ENCODE results near the gene PPP3CB. TPM values are rescaled to one million over a fixed set of nuclear protein-coding genes. Genes with fewer than 3 reads are reported as not detected.
"Not testable (repeated sequence)": the region's sequence is repeated elsewhere in the genome, so short reads cannot be mapped to it uniquely, and the experiment has no call there.

PPP3CB gene
- polyA plus RNA-seq, 4 donors = 21.3 to 43.7 (median 24.9) TPM

DNA sequence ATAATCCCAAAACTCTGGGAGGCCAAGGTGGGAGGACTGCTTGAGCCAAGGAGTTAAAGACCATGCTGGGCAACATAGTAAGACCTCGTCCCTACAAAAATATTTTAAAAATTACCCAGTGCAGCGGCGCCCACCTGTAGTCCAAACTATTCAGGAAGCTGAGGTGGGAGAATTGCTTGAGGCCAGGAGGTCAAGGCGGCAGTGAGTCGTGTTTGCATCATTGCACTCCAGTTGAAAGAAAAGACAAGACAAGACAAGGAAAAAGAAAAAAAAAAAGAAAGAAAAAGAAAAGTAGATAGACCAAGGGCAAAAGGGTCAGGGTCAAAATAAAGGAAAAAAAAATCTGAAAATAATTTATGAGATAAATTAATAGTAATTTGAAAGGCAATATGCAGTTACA, 87.8 kb downstream of the PPP3CB start:
- FAIRE-seq = no peak
- H3K36me3 ChIP-seq (ENCODE audit: control insufficient read depth in 3 of 3, insufficient read depth in 2 of 3, low read depth in 1 of 3, low read length in 3 of 3) = peaks cover 0 to 7% (median 0%) of the 10 kb centered on the region in 3 donors
- H3K9me3 ChIP-seq (ENCODE audit: control insufficient read depth in 2 of 2, insufficient read depth in 1 of 2, low read depth in 1 of 2, low read length in 1 of 2) = no peaks in the 10 kb centered on the region
- H3K27me3 ChIP-seq (ENCODE audit: control insufficient read depth in 3 of 3, insufficient read depth in 3 of 3, low read length in 3 of 3) = no peaks in the 10 kb centered on the region
- WGBS, 3 donors = 95 to 96% (median 96%) methylated on average over 5 of the region's 5 CpGs
- no peak overlapping the region for H3K4me3 ChIP-seq (ENCODE audit: low read depth in 1 of 3, low read length in 3 of 3)
- no peak for DNase-seq
- no peak overlapping the region for H3K27ac ChIP-seq (ENCODE audit: low read depth in 1 of 3, low read length in 2 of 3)
- peaks cover 0 to 5% (median 0%) of the 10 kb centered on the region in 3 donors for H3K4me1 ChIP-seq (ENCODE audit: control insufficient read depth in 3 of 3, insufficient read depth in 2 of 3, low read depth in 1 of 3, low read length in 2 of 3)

DNA sequence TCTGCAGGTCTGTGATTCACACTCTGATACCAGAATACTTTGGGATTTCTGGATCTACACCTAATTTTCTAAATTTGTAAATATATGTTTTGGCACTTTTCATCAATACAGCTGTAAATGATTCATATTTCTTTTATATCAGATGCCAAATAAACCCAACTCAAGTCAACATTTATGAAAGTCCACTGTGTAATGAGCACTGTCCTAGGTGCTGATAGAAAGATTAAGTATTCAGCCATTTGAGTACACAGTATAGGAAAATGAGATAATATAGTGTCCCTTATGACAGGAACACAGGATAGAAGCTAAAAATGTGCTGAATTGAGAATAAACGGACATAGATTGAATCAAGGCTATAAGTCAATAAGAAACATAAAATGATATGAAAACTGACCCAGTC, 88.3 kb downstream of the PPP3CB start:
- Histone ChIP-seq H3K4me1 (ENCODE audit: control insufficient read depth in 3 of 3, insufficient read depth in 2 of 3, low read depth in 1 of 3, low read length in 2 of 3) (no peaks in the 10 kb centered on the region), H3K4me3 (ENCODE audit: low read depth in 1 of 3, low read length in 3 of 3) (no peak overlapping the region), H3K27ac (ENCODE audit: low read depth in 1 of 3, low read length in 2 of 3) (no peak overlapping the region), H3K27me3 (ENCODE audit: control insufficient read depth in 3 of 3, insufficient read depth in 3 of 3, low read length in 3 of 3) (no peaks in the 10 kb centered on the region), H3K36me3 (ENCODE audit: control insufficient read depth in 3 of 3, insufficient read depth in 2 of 3, low read depth in 1 of 3, low read length in 3 of 3) (peaks cover 0 to 7% (median 0%) of the 10 kb centered on the region in 3 donors), H3K9me3 (ENCODE audit: control insufficient read depth in 2 of 2, insufficient read depth in 1 of 2, low read depth in 1 of 2, low read length in 1 of 2) (no peaks in the 10 kb centered on the region)
- FAIRE-seq = no peak
- 85 to 97% (median 94%) methylated on average over 1 of the region's 1 CpG for WGBS, 3 donors
- no peak for DNase-seq

DNA sequence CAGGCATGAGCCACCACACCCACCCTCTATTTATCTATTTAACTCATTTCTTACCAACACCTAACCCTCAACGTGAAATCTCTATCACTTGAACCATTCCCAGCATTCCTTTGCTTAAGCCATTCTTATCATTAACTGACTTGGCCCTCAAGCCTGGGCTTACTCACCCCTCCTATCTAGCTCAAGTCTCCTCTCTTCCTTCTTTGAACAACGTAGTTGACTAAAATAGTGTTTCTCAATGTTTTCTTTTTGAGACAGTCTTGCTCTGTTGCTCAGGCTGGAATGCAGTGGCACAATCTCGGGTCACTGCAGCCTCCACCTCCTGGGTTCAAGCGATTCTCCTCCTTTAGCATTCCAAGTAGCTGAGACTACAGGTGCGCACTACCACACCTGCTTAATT, 89.0 kb downstream of the PPP3CB start:
- H3K27ac ChIP-seq (ENCODE audit: low read depth in 1 of 3, low read length in 2 of 3) = no peak overlapping the region
- no peak overlapping the region for H3K4me3 ChIP-seq (ENCODE audit: low read depth in 1 of 3, low read length in 3 of 3)
- H3K4me1 ChIP-seq (ENCODE audit: control insufficient read depth in 3 of 3, insufficient read depth in 2 of 3, low read depth in 1 of 3, low read length in 2 of 3) = no peaks in the 10 kb centered on the region
- FAIRE-seq (no peak), DNase-seq (no peak)
- 81 to 88% (median 83%) methylated on average over 5 of the region's 5 CpGs for WGBS, 3 donors
- H3K36me3 ChIP-seq (ENCODE audit: control insufficient read depth in 3 of 3, insufficient read depth in 2 of 3, low read depth in 1 of 3, low read length in 3 of 3) = peaks cover 0 to 7% (median 0%) of the 10 kb centered on the region in 3 donors
- no peaks in the 10 kb centered on the region for H3K9me3 ChIP-seq (ENCODE audit: control insufficient read depth in 2 of 2, insufficient read depth in 1 of 2, low read depth in 1 of 2, low read length in 1 of 2)
- no peaks in the 10 kb centered on the region for H3K27me3 ChIP-seq (ENCODE audit: control insufficient read depth in 3 of 3, insufficient read depth in 3 of 3, low read length in 3 of 3)

DNA sequence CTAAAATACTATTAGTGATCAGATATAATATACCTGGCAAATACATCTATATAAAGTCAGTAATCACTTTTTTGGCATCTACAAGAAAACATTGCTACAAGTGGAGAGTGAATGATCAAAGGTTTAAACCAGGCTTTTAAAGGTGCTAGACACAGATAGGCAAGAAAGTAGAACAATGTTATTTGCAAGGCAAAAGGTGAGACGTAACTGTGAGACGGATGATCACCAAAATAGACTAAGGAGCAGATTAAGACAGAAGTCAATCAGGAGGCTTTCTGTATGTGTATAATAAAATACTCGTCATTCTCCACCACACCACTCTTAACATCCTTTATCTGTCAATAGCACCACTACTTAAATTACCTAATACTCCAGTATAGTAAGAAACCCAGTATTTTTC, 90.3 kb downstream of the PPP3CB start:
- H3K4me3 ChIP-seq (ENCODE audit: low read depth in 1 of 3, low read length in 3 of 3) = no peak overlapping the region
- H3K27me3 ChIP-seq (ENCODE audit: control insufficient read depth in 3 of 3, insufficient read depth in 3 of 3, low read length in 3 of 3) = no peaks in the 10 kb centered on the region
- H3K36me3 ChIP-seq (ENCODE audit: control insufficient read depth in 3 of 3, insufficient read depth in 2 of 3, low read depth in 1 of 3, low read length in 3 of 3) = peaks cover 0 to 7% (median 0%) of the 10 kb centered on the region in 3 donors
- no peak for FAIRE-seq
- WGBS, 3 donors = 87 to 93% (median 91%) methylated on average over 3 of the region's 3 CpGs
- no peak overlapping the region for H3K27ac ChIP-seq (ENCODE audit: low read depth in 1 of 3, low read length in 2 of 3)
- no peaks in the 10 kb centered on the region for H3K4me1 ChIP-seq (ENCODE audit: control insufficient read depth in 3 of 3, insufficient read depth in 2 of 3, low read depth in 1 of 3, low read length in 2 of 3)
- no peak for DNase-seq
- H3K9me3 ChIP-seq (ENCODE audit: control insufficient read depth in 2 of 2, insufficient read depth in 1 of 2, low read depth in 1 of 2, low read length in 1 of 2) = peaks cover 0 to 4% of the 10 kb centered on the region in 2 donors

DNA sequence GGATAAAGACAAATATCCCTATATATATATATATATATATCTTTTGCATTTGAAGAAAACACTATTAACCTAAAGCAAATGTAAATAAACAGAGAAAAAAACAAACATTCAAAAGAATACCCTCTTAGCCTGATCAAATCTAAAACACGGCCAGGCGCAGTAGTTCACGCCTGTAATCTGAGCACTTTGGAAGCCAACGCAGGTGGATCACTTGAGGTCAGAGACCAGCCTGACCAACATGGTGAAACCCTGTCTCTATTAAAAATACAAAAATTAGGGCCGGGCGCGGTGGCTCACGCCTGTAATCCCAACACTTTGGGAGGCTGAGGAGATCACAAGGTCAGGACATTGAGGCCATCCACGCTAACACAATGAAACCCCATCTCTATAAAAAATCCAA, 91.1 kb downstream of the PPP3CB start:
- WGBS, 3 donors = 93 to 97% (median 96%) methylated on average over 9 of the region's 9 CpGs
- FAIRE-seq (no peak), DNase-seq (no peak)
- Histone ChIP-seq H3K4me3 (ENCODE audit: low read depth in 1 of 3, low read length in 3 of 3) (no peak overlapping the region), H3K4me1 (ENCODE audit: control insufficient read depth in 3 of 3, insufficient read depth in 2 of 3, low read depth in 1 of 3, low read length in 2 of 3) (no peaks in the 10 kb centered on the region), H3K9me3 (ENCODE audit: control insufficient read depth in 2 of 2, insufficient read depth in 1 of 2, low read depth in 1 of 2, low read length in 1 of 2) (peaks cover 0 to 4% of the 10 kb centered on the region in 2 donors), H3K27ac (ENCODE audit: low read depth in 1 of 3, low read length in 2 of 3) (no peak overlapping the region), H3K36me3 (ENCODE audit: control insufficient read depth in 3 of 3, insufficient read depth in 2 of 3, low read depth in 1 of 3, low read length in 3 of 3) (peaks cover 0 to 7% (median 0%) of the 10 kb centered on the region in 3 donors), H3K27me3 (ENCODE audit: control insufficient read depth in 3 of 3, insufficient read depth in 3 of 3, low read length in 3 of 3) (no peaks in the 10 kb centered on the region)

DNA sequence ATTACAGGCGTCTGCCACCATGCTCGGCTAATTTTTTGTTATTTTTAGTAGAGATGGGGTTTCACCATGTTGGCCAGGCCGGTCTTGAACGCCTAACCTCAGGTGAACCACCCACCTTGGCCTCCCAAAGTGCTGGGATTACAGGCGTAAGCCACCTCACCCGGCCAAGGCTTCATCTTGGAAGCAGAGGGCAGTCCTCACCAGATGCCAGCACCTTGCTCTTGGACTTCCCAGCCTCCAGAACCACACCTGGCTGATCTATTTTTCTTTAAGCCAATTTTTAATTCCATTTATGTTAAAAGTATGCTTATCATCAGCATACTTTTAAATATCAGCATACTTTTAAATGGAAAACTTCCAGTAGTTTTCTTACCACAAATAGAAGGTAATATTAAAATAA, 94.2 kb downstream of the PPP3CB start:
- Histone ChIP-seq H3K4me1 (ENCODE audit: control insufficient read depth in 3 of 3, insufficient read depth in 2 of 3, low read depth in 1 of 3, low read length in 2 of 3) (no peaks in the 10 kb centered on the region), H3K27ac (ENCODE audit: low read depth in 1 of 3, low read length in 2 of 3) (no peak overlapping the region), H3K9me3 (ENCODE audit: control insufficient read depth in 2 of 2, insufficient read depth in 1 of 2, low read depth in 1 of 2, low read length in 1 of 2) (peaks cover 0 to 4% of the 10 kb centered on the region in 2 donors), H3K4me3 (ENCODE audit: low read depth in 1 of 3, low read length in 3 of 3) (no peak overlapping the region), H3K36me3 (ENCODE audit: control insufficient read depth in 3 of 3, insufficient read depth in 2 of 3, low read depth in 1 of 3, low read length in 3 of 3) (peaks cover 4 to 14% (median 8%) of the 10 kb centered on the region in 3 donors), H3K27me3 (ENCODE audit: control insufficient read depth in 3 of 3, insufficient read depth in 3 of 3, low read length in 3 of 3) (no peaks in the 10 kb centered on the region)
- WGBS, 3 donors = 97% methylated on average over 6 of the region's 6 CpGs
- FAIRE-seq (no peak), DNase-seq (no peak)

DNA sequence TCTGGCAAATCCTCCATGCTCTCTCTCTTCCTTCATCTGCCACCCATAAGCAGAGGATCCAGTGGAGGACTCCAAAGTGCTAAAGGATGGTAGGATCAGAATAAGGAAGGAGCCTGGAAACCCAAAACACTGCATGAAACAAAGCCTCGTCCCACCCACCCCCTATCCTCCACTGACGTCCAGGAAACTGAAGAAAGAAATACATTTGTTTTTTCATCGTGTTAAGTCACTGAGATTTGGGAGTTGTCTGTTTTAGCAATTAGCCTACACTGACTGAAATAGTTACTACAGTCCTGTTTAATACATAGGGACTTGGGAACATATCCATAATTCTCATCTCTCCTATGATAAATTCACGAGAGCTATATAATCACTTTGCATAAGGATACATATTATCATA, 96.8 kb downstream of the PPP3CB start:
- Histone ChIP-seq H3K9me3 (ENCODE audit: control insufficient read depth in 2 of 2, insufficient read depth in 1 of 2, low read depth in 1 of 2, low read length in 1 of 2) (peaks cover 0 to 4% of the 10 kb centered on the region in 2 donors), H3K27ac (ENCODE audit: low read depth in 1 of 3, low read length in 2 of 3) (no peak overlapping the region), H3K36me3 (ENCODE audit: control insufficient read depth in 3 of 3, insufficient read depth in 2 of 3, low read depth in 1 of 3, low read length in 3 of 3) (peaks cover 8 to 19% (median 14%) of the 10 kb centered on the region in 3 donors), H3K4me1 (ENCODE audit: control insufficient read depth in 3 of 3, insufficient read depth in 2 of 3, low read depth in 1 of 3, low read length in 2 of 3) (no peaks in the 10 kb centered on the region), H3K27me3 (ENCODE audit: control insufficient read depth in 3 of 3, insufficient read depth in 3 of 3, low read length in 3 of 3) (no peaks in the 10 kb centered on the region), H3K4me3 (ENCODE audit: low read depth in 1 of 3, low read length in 3 of 3) (no peak overlapping the region)
- FAIRE-seq = no peak
- WGBS, 3 donors = 72 to 91% (median 79%) methylated on average over 4 of the region's 4 CpGs
- DNase-seq = no peak

DNA sequence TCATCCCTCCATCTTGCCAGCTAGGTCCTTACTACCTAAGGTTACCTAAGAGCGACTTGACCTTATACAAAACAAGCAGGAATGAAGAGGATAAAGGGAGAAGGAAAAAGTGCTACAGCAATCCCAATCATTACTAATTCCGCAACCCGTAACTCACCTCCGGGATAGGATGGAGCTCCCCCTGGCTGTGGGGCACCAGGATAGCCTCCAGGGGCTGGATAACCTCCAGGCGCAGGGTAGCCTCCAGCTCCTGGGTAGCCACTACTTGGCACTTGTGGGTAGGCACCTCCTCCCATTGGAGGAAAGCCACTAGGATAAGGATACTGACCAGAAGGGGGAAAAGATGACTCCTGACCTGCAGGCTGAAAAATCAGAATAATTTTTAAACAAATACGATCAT, 97.8 kb downstream of the PPP3CB start:
- FAIRE-seq (no peak), DNase-seq (no peak)
- H3K27ac ChIP-seq (ENCODE audit: low read depth in 1 of 3, low read length in 2 of 3) = no peak overlapping the region
- 98 to 99% (median 98%) methylated on average over 6 of the region's 6 CpGs for WGBS, 3 donors
- H3K27me3 ChIP-seq (ENCODE audit: control insufficient read depth in 3 of 3, insufficient read depth in 3 of 3, low read length in 3 of 3) = no peaks in the 10 kb centered on the region
- H3K4me1 ChIP-seq (ENCODE audit: control insufficient read depth in 3 of 3, insufficient read depth in 2 of 3, low read depth in 1 of 3, low read length in 2 of 3) = no peaks in the 10 kb centered on the region
- peaks cover 0 to 4% of the 10 kb centered on the region in 2 donors for H3K9me3 ChIP-seq (ENCODE audit: control insufficient read depth in 2 of 2, insufficient read depth in 1 of 2, low read depth in 1 of 2, low read length in 1 of 2)
- peaks cover 8 to 19% (median 14%) of the 10 kb centered on the region in 3 donors for H3K36me3 ChIP-seq (ENCODE audit: control insufficient read depth in 3 of 3, insufficient read depth in 2 of 3, low read depth in 1 of 3, low read length in 3 of 3)
- no peak overlapping the region for H3K4me3 ChIP-seq (ENCODE audit: low read depth in 1 of 3, low read length in 3 of 3)

DNA sequence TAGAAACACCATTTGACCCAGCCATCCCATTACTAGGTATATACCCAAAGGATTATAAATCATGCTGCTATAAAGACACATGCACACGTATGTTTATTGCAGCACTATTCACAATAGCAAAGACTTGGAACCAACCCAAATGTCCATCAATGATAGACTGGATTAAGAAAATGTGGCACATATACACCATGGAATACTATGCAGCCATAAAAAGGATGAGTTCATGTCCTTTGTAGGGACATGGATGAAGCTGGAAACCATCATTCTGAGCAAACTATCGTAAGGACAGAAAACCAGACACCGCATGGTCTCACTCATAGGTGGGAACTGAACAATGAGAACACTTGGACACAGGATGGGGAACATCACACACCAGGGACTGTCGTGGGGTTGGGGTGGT, 101.5 kb downstream of the PPP3CB start:
- not testable (repeated sequence) for H3K4me1 ChIP-seq (ENCODE audit: control insufficient read depth in 3 of 3, insufficient read depth in 2 of 3, low read depth in 1 of 3, low read length in 2 of 3); FAIRE-seq; H3K4me3 ChIP-seq (ENCODE audit: low read depth in 1 of 3, low read length in 3 of 3); H3K9me3 ChIP-seq (ENCODE audit: control insufficient read depth in 2 of 2, insufficient read depth in 1 of 2, low read depth in 1 of 2, low read length in 1 of 2); H3K27ac ChIP-seq (ENCODE audit: low read depth in 1 of 3, low read length in 2 of 3); DNase-seq; H3K27me3 ChIP-seq (ENCODE audit: control insufficient read depth in 3 of 3, insufficient read depth in 3 of 3, low read length in 3 of 3)
- 97 to 100% (median 98%) methylated on average over 3 of the region's 4 CpGs for WGBS, 3 donors
- H3K36me3 ChIP-seq (ENCODE audit: control insufficient read depth in 3 of 3, insufficient read depth in 2 of 3, low read depth in 1 of 3, low read length in 3 of 3) = peaks cover 11 to 28% (median 15%) of the 10 kb centered on the region in 3 donors
